ENCODE data around the gene FEZ2. TPM values are rescaled to one million over a fixed set of nuclear protein-coding genes. Genes with fewer than 3 reads are reported as not detected.

Gene FEZ2
- total and polyA plus RNA-seq, 2 donors (not counting 3 experiments of a cell fraction or from before 2014, with no cell fraction given) = 41.2 to 72.4 TPM

GRCh38 chr2:36516136-36516870, 81.7 kb downstream of the FEZ2 start:
- no peaks in the 10 kb centered on the region for H3K9me1 ChIP-seq (replicated peaks; ENCODE audit: control insufficient read depth, extremely low read depth, insufficient read depth, low read length)
- no peak overlapping the region for H2AFZ ChIP-seq (ENCODE audit: low read depth, low read length)
- dilution Hi-C loops (cut with MboI; ENCODE audit: extremely low pct_ligation_motif_present, low sequenced_read_pairs) (loop anchor here (25.0 kb wide), 1 partner anchor 146 kb away; no protein-coding TSS in a partner anchor), intact Hi-C loops (cut with micrococcal nuclease) (no loop called here)
- H3K27me3 ChIP-seq (ENCODE audit: control insufficient read depth in 2 of 2, insufficient read depth in 2 of 2, low read length in 2 of 2) = no peaks in the 10 kb centered on the region
- no peak overlapping the region for H3K4me3 ChIP-seq (replicated peaks in 1 of 3; ENCODE audit: insufficient read depth in 1 of 3, low read depth in 1 of 3, low read length in 3 of 3)
- ChIA-PET POLR2A (no interaction called here), CTCF (interaction anchor here (1.3 to 1.5 kb wide), 3 partner anchors 9 to 164 kb away, joined by 3 to 6 read pairs (median 6); no protein-coding TSS in a partner anchor)
- H3K27ac ChIP-seq (ENCODE audit: insufficient read depth, low read depth, low read length) = no peak overlapping the region
- no peak overlapping the region for H3K9ac ChIP-seq (replicated peaks; ENCODE audit: extremely low read depth, insufficient read depth, low read length)
- no peak for TF ChIP-seq POLR2A (IDR thresholded peaks at IDR 0.05; ENCODE audit: low read depth, low read length)
- TF ChIP-seq JUN (IDR thresholded peaks at IDR 0.05; ENCODE audit: borderline replicate concordance, insufficient read depth, insufficient read length, low read depth) = no peak
- no peak for TF ChIP-seq MYC (IDR thresholded peaks at IDR 0.05; ENCODE audit: low read depth, low read length)
- no peak for TF ChIP-seq FOS (IDR thresholded peaks at IDR 0.05; ENCODE audit: borderline replicate concordance, insufficient read depth, low read length)
- no peak for TF ChIP-seq POLR2AphosphoS5 (IDR thresholded peaks at IDR 0.05; ENCODE audit: insufficient read depth, low read depth, low read length)
- no peak for TF ChIP-seq GATA2 (IDR thresholded peaks at IDR 0.05; ENCODE audit: insufficient read depth, insufficient read length, low read depth, low read length)
- no TSS peak for BruUV-seq (replicated peaks)
- DNase-seq (ENCODE audit: low read depth, low spot score) = no peak
- H3K9me3 ChIP-seq (replicated peaks; ENCODE audit: control insufficient read depth, insufficient read depth, low read length) = no peaks in the 10 kb centered on the region
- H3K4me1 ChIP-seq (ENCODE audit: control insufficient read depth, extremely low read depth, insufficient read depth, low read length) = no peaks in the 10 kb centered on the region
- peaks cover 38% of the 10 kb centered on the region for H3K79me2 ChIP-seq (ENCODE audit: control insufficient read depth, insufficient read depth, low read length)
- H3K36me3 ChIP-seq (ENCODE audit: control insufficient read depth in 2 of 2, extremely low read depth in 1 of 2, insufficient read depth in 2 of 2, low read length in 2 of 2) = peaks cover 65 to 68% of the 10 kb centered on the region in 2 experiments
- no peak for FAIRE-seq
- H4K20me1 ChIP-seq (replicated peaks; ENCODE audit: control insufficient read depth, extremely low read depth, insufficient read depth, low read length) = no peaks in the 10 kb centered on the region
- H3K4me2 ChIP-seq (ENCODE audit: insufficient read depth, low read length) = no peak overlapping the region

- no peaks in the 10 kb centered on the region for H3K4me1 ChIP-seq (ENCODE audit: control insufficient read depth, extremely low read depth, insufficient read depth, low read length)
- ChIA-PET POLR2A (no interaction called here), CTCF (no interaction called here)
- H4K20me1 ChIP-seq (replicated peaks; ENCODE audit: control insufficient read depth, extremely low read depth, insufficient read depth, low read length) = no peaks in the 10 kb centered on the region
- H3K9me3 ChIP-seq (replicated peaks; ENCODE audit: control insufficient read depth, insufficient read depth, low read length) = no peaks in the 10 kb centered on the region
- no peaks in the 10 kb centered on the region for H3K9me1 ChIP-seq (replicated peaks; ENCODE audit: control insufficient read depth, extremely low read depth, insufficient read depth, low read length)
- no peak overlapping the region for H3K9ac ChIP-seq (replicated peaks; ENCODE audit: extremely low read depth, insufficient read depth, low read length)
- no peak overlapping the region for H3K4me2 ChIP-seq (ENCODE audit: insufficient read depth, low read length)
- FAIRE-seq (no peak), DNase-seq (ENCODE audit: low read depth, low spot score) (no peak)
- no peaks in the 10 kb centered on the region for H3K27me3 ChIP-seq (ENCODE audit: control insufficient read depth in 2 of 2, insufficient read depth in 2 of 2, low read length in 2 of 2)
- H3K4me3 ChIP-seq (replicated peaks in 1 of 3; ENCODE audit: insufficient read depth in 1 of 3, low read depth in 1 of 3, low read length in 3 of 3) = no peak overlapping the region
- peaks cover 37% of the 10 kb centered on the region for H3K79me2 ChIP-seq (ENCODE audit: control insufficient read depth, insufficient read depth, low read length)
- no peak overlapping the region for H3K27ac ChIP-seq (ENCODE audit: insufficient read depth, low read depth, low read length)
- no peak overlapping the region for H2AFZ ChIP-seq (ENCODE audit: low read depth, low read length)
- BruUV-seq (replicated peaks) = no TSS peak
- intact Hi-C loops (cut with micrococcal nuclease) (no loop called here), dilution Hi-C loops (cut with MboI; ENCODE audit: extremely low pct_ligation_motif_present, low sequenced_read_pairs) (loop anchor here (25.0 kb wide), 1 partner anchor 147 kb away; no protein-coding TSS in a partner anchor)
- TF ChIP-seq GATA2 (IDR thresholded peaks at IDR 0.05; ENCODE audit: insufficient read depth, insufficient read length, low read depth, low read length) (no peak), POLR2A (IDR thresholded peaks at IDR 0.05; ENCODE audit: low read depth, low read length) (peak; percentile 55)
- H3K36me3 ChIP-seq (ENCODE audit: control insufficient read depth in 2 of 2, extremely low read depth in 1 of 2, insufficient read depth in 2 of 2, low read length in 2 of 2) = peaks cover 60 to 70% of the 10 kb centered on the region in 2 experiments
These were observed 82.4 kb downstream of the FEZ2 start for GRCh38 chr2:36515538-36515937.
